Ovary (tissue), 9 donors: ENCODE results near the gene TRIL. TPM values are rescaled to one million over a fixed set of nuclear protein-coding genes. Genes with fewer than 3 reads are reported as not detected.

Source experiments
- DNase-seq, 5 donors: peaks; one replicate each; pipeline ENCODE4 v3.0.0-alpha.2; 2019 to 2020
- H3K27ac ChIP-seq, 2 donors: fragments of 200-600 bp; one replicate each; pipeline versions ENCODE4 v1.5.1 to v1.8.0; 2019 to 2022
- H3K27me3 ChIP-seq: fragments of 200-600 bp; one replicate; pipeline ENCODE4 v1.8.0; 2022
- H3K36me3 ChIP-seq: fragments of 200-600 bp; sonication (generic); one replicate; pipeline ENCODE4 v1.5.1; 2019
- H3K4me1 ChIP-seq: one replicate; pipeline ENCODE4 v1.8.1; 2013; ENCODE audit warnings: mild to moderate bottlenecking, moderate library complexity; ENCODE audit not compliant: insufficient read depth
- H3K4me3 ChIP-seq: fragments of 200-600 bp; sonication (generic); one replicate; pipeline ENCODE4 v1.5.1; 2017
- H3K9me3 ChIP-seq, 2 donors: fragments of 200-600 bp in 1 of 2; sonication (generic) in 1 of 2; one replicate each; pipeline versions ENCODE4 v1.5.1 to v1.8.1; 2013 to 2019; ENCODE audit warnings: mild to moderate bottlenecking in 1 of 2, moderate library complexity in 1 of 2
- EP300 ChIP-seq: sonication (generic); formaldehyde crosslinking; IDR thresholded peaks from one replicate; pipeline ENCODE4 v1.6.1; 2017; ENCODE audit warnings: antibody characterized with exemption
- POLR2A ChIP-seq: fragments of 450-650 bp; IDR thresholded peaks from one replicate; pipeline ENCODE4 v1.6.1; 2017; ENCODE audit warnings: antibody characterized with exemption, mild to moderate bottlenecking, moderate library complexity
- WGBS, 3 donors: extraction: QIAGEN DNeasy Blood & Tissue Kit in 1 of 3; methylation state at CpG; one replicate each; pipeline versions ENCODE4 v1.1.5 to v1.1.7; 2013 to 2017; 5-methylcytosine and 5-hydroxymethylcytosine counted together
- intact Hi-C, 4 donors: fragments of 100-400 bp; cut with DNase I; formaldehyde crosslinking; loops; one replicate each; pipeline versions ENCODE4 v1.11.0 to v1.15.1; 2022 to 2023
- polyA plus RNA-seq, 2 donors: library from polyadenylated mRNA; stranded (reverse); fragments of 200-250 nt in 1 of 2; fragments of 350-450 nt in 1 of 2; fragmentation: Illumina TruSeq in 1 of 2; extraction: RNeasy Lipid Tissue Mini Kit (QIAGEN cat#74804) in 1 of 2; gene quantifications; one replicate each; pipeline ENCODE4 v1.2.3, GENCODE V29; 2013 to 2014
- total RNA-seq, 7 donors: library from RNA; depleted of rRNA in 2 of 7; stranded (reverse); fragments of >200 nt in 2 of 7; fragmentation: NEBNext Ultra II Directional in 3 of 7; extraction: Animal tissue kit (Norgen Biotek cat#: 25700) in 3 of 7; gene quantifications; one replicate each; pipeline versions ENCODE4 v1.1.0 to v1.2.4, GENCODE V29; 2016 to 2023
- TF ChIP-seq, protein P1 (sequence below), 3 donors: fragments of 450-650 bp in 2 of 3; fragments of 200-600 bp in 1 of 3; IDR thresholded peaks; one replicate each; pipeline versions ENCODE4 v1.5.1 to v1.8.0; 2016 to 2022; ENCODE audit warnings: antibody characterized with exemption in 3 of 3, mild to moderate bottlenecking in 1 of 3
- donor health status: DM: no; HTN: no; CAD: no; lungs with moderate emphysema.
- donor health status: DM: no; HTN: no; CAD: no.
- donor health status: Bipolar disorder and iron deficiency.
- donor health status: DM: yes; HTN: yes; CAD: no.
- donor health status: DM: no; HTN: no; CAD: no.
- donor health status: DM: yes; HTN: yes; CAD: no.

TRIL gene
- total and polyA plus RNA-seq, 9 donors: 1.4 to 7.4 (median 3.2) TPM

DNA sequence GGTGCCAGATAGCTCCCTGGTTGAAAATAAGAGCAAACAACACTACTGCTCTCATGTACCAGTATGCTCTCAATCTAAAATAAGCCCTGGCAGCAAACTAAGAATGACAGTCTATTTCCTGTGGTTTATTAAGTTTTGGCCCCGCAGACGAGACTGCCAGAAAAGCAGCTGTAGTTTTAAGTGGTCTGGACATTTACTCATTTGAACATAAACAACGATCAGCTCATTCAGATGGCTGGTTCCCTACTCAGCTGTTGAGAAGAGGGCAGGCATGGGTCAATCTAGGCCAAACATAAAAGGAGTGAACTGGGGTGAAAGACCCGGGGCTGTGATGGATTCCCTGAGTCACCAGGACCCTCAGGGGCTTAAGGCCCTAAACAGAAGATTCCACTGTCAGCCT lies 4.5 kb downstream of the TRIL start:
- peaks cover 14% of the 10 kb centered on the region for H3K4me1 ChIP-seq
- no peak overlapping the region for H3K4me3 ChIP-seq
- no peaks in the 10 kb centered on the region for H3K27me3 ChIP-seq
- intact Hi-C loops: loop anchor here in 2 of 4 donors (10.0 kb wide), 1 partner anchor 151 kb away; no protein-coding TSS in a partner anchor
- H3K27ac ChIP-seq: no peak overlapping the region
- TF ChIP-seq, protein P1, sequence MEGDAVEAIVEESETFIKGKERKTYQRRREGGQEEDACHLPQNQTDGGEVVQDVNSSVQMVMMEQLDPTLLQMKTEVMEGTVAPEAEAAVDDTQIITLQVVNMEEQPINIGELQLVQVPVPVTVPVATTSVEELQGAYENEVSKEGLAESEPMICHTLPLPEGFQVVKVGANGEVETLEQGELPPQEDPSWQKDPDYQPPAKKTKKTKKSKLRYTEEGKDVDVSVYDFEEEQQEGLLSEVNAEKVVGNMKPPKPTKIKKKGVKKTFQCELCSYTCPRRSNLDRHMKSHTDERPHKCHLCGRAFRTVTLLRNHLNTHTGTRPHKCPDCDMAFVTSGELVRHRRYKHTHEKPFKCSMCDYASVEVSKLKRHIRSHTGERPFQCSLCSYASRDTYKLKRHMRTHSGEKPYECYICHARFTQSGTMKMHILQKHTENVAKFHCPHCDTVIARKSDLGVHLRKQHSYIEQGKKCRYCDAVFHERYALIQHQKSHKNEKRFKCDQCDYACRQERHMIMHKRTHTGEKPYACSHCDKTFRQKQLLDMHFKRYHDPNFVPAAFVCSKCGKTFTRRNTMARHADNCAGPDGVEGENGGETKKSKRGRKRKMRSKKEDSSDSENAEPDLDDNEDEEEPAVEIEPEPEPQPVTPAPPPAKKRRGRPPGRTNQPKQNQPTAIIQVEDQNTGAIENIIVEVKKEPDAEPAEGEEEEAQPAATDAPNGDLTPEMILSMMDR (IDR thresholded peaks at IDR 0.05): no peak
- TF ChIP-seq EP300 (no peak), POLR2A (no peak)
- no peak for DNase-seq
- H3K36me3 ChIP-seq: no peaks in the 10 kb centered on the region
- no peaks in the 10 kb centered on the region for H3K9me3 ChIP-seq
- WGBS, 3 donors: 4 to 26% (median 11%) methylated on average over 4 of the region's 4 CpGs

DNA sequence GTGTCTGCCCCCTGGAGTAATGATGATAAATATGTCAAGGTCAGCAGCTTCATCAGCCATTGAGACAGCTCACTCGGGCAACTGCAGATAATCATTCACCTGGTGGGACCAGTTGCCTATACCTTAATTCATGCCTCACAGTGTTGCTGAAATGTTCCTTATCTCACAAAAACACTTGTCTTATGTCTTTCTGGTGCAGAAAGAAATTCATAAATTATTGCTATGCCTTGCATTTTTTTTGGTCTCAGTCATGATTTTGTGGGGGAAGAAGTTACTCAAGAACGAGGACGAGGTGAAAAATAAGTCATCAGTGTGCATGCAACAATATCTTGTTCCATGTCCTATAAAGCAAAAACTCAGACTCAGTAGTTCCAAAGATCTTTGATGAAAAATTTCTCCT lies 16.0 kb downstream of the TRIL start:
- WGBS, 3 donors: 40 to 50% (median 50%) methylated on average over 3 of the region's 3 CpGs
- H3K27ac ChIP-seq: no peak overlapping the region
- H3K36me3 ChIP-seq: no peaks in the 10 kb centered on the region
- TF ChIP-seq EP300: no peak
- TF ChIP-seq, protein P1 (IDR thresholded peaks at IDR 0.05): no peak
- no peaks in the 10 kb centered on the region for H3K27me3 ChIP-seq
- DNase-seq: no peak
- H3K9me3 ChIP-seq: no peaks in the 10 kb centered on the region
- intact Hi-C loops: no loop called here
- no peak overlapping the region for H3K4me3 ChIP-seq
- no peaks in the 10 kb centered on the region for H3K4me1 ChIP-seq

DNA sequence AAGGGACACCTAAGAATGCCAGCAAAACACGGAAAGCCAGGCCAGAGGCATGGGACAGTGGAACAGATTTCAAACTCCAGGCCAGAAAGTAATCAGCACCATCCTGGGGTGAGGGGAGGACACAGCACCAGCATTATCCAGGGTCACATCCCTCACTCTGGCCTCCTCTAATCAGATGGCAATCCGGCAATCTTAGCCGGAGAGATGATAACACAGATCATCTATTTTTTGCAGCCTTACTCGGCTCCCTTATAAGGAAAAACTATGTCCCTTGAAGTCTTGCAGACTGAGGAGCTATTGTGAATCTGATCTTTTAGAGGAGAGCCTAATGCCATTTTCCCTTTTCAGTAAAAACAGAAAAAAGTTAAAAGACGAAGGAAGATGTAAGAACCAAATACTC lies 16.5 kb downstream of the TRIL start:
- WGBS, 3 donors: 81 to 87% (median 82%) methylated on average over 5 of the region's 5 CpGs
- Histone ChIP-seq H3K27me3 (no peaks in the 10 kb centered on the region), H3K4me1 (no peaks in the 10 kb centered on the region), H3K4me3 (no peak overlapping the region), H3K36me3 (no peaks in the 10 kb centered on the region), H3K9me3 (no peaks in the 10 kb centered on the region), H3K27ac (no peak overlapping the region)
- no peak for TF ChIP-seq EP300
- no peak for TF ChIP-seq POLR2A
- TF ChIP-seq, protein P1 (IDR thresholded peaks at IDR 0.05): no peak
- DNase-seq: no peak
- intact Hi-C loops: no loop called here

DNA sequence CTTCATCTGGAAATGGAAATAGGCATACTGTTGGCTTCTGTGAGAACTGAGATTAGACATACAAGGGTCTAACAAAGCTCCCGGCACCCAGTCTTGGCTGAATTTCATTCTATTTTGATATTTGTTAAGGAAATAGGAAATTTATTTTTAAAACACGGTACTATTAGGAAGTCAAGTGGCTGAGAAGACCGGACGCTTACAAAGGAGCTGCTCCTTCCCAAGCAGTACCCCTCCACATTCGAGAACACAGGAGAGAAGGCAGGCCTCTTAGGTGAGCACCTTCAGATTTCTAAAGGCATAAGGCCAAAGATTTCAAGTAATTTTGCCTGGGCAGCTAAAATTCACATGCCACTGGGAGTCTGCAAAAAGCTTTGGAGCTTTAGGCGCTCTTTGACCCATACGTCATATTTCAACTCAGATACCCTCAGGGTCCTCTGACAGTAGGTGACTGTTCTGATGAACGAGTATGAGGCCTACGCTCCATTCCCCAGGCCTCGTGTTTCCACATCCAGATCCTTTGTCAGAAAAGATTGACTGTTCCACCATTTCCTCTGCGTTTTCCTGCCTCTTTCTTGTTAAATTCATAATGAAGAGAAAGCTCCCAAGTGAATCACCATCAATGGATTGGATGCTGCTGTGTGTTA lies 17.3 kb downstream of the TRIL start:
- Histone ChIP-seq H3K36me3 (no peaks in the 10 kb centered on the region), H3K27me3 (no peaks in the 10 kb centered on the region), H3K9me3 (no peaks in the 10 kb centered on the region), H3K4me3 (no peak overlapping the region), H3K4me1 (no peaks in the 10 kb centered on the region), H3K27ac (no peak overlapping the region)
- intact Hi-C loops: no loop called here
- DNase-seq: no peak
- TF ChIP-seq POLR2A: no peak
- TF ChIP-seq EP300: no peak
- TF ChIP-seq, protein P1 (IDR thresholded peaks at IDR 0.05): no peak
- 80 to 86% (median 84%) methylated on average over 11 of the region's 11 CpGs for WGBS, 3 donors
